IPS DF 19.7 (cell line): ENCODE results near the gene SLAMF9.

Experiments used
- DNase-seq: peaks from one replicate; pipeline ENCODE4 v3.0.0-alpha.2; 2013; ENCODE audit warnings: low read depth, low spot score

SLAMF9 gene

DNA sequence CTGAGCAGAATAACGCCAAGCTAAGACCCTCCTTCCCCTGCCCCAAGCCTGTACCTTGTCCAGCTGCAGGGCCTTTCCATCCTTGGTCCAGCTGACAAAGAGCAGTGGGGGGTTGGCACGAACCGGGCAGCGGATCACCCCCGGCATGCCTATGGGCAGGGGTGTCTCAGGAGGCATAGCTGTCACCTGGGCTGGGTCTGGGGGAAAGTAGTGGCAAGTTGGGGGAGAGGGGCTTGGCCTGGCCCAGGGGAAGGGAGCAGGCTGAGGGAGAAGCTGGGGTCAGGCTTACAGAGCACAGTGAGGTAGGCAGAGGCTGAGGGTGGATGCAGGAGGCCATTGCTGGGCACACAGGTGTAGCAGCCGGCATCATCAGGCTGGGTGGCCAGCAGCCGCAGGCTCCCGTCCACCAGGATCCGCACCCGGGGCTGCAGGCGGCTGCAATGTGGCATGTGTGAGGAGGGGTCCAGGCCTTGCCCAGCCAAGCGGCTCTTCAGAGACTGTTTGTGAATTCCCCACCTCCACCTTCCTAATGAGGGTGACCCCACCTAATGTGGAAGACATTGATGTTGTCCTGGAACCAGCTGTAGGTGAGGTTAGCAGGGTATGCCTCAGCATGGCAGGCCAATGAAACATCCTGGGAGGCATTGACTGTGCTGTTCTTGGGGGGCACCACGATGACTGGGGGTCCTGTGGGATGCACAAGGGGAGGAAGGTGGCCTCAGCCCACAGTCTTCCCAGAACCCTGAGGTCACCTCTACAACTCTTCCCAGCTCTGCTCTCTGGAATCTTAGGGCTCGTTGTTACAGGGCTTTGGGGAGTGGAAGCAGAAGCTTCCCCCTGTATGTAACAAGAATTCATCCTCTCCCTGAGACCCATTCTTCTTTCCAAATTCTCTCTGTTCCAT, 19.6 kb downstream of the SLAMF9 start:
- no peak for DNase-seq

DNA sequence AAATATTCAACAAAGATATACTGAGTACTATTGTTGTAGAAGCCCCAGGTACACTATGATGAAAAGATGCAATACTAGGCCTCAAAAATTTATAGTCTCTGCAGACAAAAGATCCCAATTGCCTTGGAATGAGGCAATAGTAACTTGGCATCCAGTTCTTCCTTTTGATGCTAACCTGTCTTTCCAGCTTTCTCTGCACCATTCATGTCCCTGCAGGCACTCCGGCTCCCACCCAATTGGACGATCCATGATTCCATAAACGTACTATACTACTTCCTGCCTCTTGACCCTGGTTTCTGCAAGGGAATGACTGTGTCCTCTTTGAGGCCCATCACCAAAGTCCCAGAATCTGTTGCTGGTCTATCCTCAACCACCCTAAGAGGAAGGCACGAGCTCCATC, 20.7 kb downstream of the SLAMF9 start:
- DNase-seq = no peak

DNA sequence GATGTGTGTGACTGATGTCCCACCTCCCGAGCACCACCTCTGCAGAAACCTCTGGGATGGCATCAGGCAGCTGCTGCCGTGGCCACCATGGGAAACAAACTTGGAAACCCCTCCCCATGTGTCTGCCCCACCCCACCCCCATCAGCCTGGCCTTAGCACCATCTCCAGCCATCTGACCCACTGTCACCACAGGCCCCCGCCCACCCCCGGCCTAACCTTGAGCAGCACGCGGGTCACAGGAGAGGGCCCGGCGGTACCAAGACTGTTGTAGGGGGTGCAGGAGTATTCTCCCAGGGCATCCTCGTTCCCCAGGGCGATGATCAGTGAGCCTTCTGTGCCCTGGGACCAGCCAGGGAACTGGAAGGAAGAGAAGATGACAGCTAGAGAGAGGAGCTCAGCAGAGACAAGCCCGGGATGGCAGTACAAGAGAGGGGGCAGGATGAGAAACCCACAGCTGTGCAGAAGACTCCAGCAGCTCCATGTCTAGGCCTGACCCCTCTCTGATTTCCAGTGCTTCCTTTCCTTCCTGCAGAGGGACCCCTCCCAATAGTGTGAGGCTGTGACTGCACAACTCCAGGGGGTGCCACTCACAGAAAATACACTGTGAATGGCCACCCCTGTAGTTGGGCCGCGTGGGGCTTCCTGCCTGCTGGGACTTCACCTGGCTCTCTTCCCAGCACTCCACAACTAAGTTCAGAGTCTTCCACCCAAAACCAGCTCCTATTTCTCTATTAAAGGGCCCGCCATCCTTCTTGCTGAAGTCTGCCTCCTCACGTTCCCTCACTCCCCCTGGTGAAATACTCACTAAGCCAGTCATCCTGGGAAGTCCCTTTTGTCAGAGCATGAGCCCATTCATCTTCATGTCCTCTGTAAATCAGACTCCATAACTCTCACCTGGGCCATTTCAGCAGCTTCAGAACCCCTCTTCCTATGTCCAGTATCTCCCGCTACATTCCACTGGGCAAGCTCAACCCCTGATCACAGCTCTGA, 21.4 kb downstream of the SLAMF9 start:
- no peak for DNase-seq

DNA sequence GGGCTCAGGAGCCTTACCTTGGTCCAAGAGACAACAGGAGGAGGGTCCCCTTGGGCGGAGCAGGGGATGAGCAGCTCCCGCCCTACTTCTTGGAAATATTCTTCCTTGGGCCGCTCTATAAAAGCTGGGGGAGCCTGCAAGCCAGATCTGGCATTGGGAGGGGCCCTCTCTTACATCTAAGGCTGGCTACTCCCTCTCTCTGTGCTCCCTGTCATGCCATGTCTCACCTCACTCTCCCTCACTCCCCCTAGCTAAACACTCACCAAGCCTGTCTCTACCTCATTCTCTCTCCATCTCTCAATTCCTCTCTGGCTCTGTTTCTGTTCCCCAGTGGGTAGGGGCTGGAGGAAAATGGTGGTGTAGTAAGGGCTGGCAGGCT, 22.3 kb downstream of the SLAMF9 start:
- DNase-seq = no peak

DNA sequence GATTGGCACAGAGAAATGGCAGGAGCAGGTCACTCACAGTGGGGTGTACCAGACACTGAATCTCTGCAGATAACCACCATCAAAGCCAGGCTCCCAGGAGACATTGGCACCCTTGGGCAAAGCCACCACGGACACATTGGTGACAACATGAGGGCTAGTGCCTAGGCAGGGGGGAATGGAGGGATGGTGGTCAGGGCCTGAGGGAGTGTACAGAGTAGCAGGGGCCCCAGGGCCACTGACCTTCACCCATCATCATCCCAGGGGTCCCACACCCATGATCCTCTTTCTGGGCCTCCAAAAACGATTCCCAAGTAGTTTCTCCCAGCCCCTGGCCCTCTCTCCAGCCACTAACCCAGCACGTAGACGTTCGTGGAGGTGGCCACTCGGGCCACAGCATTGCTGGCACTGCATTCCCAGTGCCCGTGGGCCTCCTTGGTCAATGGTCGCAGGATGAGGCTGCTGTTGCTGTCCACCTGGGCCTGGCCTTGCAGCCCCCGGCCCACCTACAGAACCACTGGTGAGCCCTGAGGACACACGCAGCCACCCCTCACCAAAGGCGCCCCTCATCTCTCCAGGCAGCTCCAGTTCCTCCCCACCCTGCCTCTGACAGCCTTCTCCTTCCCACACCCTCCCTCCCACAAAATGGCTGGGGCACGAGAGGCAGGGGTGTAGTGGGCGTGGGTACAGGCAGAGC, 22.8 kb downstream of the SLAMF9 start:
- DNase-seq = no peak

DNA sequence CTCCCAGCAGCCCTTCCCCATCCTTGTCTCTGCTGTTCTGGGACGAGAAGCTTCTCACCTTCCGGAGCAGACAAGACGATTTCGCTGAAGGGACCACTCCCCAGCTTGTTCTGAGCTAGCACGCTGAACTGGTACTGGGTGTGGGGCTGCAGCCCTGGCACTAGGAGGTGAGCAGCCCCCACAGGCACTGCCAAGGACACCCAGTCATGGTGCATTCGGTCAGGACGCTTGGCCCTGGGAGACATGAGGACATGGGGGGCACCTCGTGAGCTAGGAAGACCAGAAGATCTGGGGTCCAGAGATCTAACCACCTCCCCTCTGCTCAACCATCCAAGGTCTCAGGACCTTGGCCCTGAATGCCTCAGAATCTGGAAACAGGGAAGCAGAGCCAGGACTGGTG, 23.4 kb downstream of the SLAMF9 start:
- DNase-seq = no peak

DNA sequence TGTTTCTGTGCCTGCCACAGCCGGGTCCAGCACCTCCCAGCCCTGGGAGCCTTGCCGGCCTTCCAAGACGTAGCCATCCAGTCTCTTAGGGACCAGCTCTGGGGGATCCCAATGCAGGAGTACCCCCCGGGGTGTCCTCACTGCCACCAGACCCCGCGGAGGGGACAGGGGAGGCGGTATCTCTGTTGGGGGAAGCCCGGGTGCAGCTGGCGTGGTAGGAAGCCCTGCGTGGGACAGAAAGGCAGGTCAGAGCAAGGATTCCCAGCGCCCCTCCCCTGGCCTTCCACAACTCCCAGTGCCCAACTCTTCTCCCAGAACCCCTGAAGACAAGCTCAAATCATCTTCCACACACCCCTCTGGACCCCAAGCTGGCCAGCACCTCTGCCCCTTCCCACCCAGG, 23.8 kb downstream of the SLAMF9 start:
- DNase-seq = no peak

DNA sequence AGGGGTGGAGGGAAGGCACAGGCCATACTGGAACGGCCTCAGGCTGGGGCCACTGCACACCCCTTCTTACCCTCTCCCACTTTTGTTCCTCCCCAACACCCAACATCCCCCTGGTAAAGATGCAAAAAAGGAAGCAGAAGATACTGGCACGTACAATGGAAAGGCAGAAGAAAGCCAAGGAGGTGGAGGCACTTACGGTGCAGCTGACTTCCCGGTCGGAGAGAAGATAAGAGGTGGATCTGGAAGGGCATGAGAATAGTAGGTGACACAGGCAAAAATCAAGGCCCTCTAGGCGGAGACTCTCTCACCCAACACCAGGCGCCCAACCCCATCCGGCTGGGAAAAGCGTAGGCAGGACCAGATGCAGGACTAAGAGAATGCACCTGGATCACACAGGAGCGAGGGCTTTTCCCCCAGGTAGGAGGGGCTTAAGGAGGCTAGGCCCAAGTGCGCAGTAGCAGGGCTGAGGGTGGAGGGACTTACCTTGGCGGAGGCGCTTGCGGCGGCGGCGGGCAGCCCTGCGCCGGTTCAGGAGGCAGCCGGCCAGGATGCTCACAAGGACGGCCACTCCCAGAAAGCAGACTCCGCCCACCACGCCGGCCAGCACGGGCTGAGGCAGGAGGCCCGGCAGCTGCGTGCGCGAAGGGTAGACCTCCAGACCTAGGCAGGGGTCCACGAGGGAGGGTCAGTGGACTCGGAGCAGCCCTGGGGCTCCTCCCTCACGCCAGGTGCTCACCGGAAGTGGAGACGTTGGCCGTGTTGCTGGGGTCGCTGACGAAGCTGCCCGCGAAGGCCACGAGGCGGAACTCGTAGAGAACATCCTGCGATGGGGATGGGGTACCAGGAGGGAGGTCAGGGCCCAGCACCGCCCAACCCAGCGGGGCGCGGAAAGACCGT, 24.6 kb downstream of the SLAMF9 start:
- no peak for DNase-seq

DNA sequence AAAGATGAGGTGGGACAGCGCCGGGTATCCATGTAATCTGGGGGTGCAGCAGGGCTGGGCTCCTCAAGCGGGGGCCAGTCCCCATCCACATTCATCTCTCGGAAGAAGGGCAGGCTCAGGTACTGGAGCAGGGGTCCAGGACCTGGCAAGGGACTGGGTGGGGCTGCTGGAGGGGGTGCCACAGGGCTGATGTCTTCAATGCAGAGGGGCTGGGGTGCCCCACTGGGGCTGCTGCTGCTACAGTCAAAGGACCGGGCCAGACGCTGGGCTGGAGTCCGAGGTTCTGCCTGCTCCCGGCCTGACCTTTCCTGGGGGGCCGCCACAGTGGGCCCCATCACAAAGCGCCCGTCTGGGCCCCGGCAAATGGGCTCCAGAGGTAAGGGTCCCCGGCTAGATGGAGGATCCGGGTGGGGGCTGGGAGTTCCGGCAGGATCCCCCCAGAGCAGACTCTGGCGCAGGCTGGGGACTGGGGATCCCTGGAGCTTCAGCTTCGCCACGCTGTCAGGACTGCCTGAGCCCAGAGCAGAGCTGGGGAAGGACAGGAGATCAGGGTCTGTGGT, 25.5 kb downstream of the SLAMF9 start:
- no peak for DNase-seq

DNA sequence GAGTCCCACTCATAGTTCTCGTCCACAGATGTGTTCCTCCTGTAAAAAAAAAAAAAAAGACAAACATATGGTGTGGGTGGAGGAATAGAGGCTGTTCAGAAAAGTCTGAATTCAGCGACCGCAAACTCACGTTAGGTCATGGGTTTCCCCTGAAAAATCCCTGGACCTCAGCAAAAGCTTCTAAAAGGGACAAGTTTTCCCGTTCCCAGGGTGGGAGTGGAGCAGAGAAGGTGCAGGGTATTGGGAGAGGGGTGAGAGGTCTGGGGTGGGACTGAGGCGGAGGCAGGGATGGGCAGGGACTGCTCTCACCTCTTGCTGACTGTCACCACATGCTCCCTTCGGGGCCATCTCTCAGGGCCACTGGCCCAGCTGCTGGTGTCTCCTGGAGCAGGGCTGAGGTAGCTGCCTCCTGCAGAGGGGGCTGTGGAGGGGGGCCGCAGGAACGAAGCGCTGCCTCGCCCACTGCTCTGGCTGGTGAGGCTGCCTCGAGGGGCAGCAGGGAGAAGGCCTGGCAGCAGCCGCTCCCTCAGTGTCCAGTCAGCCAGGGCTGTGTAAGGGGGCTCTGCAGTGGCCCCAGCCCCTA, 26.1 kb downstream of the SLAMF9 start:
- DNase-seq = no peak

DNA sequence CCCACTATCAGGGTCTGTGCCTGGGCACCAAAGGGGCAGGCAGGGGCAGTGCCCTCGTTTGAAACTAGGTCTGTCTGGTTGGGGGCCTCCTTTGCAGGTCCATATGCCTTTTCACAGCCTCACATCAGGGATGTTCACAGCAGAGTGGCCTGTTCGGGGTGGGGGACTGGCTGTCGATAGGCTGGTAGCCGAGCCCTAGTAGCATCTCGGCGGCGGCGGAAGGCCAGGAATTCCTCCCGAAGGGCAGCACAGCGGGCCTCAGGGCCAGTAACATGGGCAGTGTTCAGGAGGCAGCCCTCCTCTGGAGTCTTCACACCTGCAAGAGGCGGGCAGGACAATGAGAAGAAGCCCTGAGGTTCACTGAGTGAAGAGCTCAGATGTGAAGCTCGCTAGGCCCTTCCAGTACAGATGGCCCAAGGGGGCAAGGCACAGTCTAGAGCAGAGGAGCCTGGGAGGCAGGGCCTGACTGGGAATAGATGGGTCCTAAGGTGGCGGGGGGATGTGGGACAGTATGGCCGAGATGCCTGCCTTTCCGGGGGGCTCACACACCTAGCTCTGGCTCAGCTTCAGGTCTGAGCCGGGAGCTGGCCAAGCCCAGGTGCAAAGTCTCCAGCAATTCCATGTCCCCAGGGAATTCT, 26.7 kb downstream of the SLAMF9 start:
- no peak for DNase-seq

DNA sequence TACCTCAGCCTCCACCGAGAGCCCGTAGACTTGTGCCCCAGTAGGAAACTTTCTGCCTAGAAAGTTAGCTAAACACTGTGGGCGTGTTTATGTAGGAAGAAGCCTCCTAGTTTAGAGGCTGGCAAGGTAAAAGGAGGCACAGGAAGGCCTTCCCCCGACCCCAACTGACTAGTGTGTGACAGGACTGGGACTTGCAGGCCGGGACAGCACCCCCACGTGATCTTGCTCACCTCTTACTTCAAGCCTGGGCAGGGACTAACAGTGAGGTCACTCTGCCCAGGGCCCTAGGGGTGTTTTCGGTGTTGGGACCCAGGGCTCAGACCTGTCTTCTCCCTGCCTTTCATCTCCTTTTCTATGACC, 28.3 kb downstream of the SLAMF9 start:
- DNase-seq = no peak

DNA sequence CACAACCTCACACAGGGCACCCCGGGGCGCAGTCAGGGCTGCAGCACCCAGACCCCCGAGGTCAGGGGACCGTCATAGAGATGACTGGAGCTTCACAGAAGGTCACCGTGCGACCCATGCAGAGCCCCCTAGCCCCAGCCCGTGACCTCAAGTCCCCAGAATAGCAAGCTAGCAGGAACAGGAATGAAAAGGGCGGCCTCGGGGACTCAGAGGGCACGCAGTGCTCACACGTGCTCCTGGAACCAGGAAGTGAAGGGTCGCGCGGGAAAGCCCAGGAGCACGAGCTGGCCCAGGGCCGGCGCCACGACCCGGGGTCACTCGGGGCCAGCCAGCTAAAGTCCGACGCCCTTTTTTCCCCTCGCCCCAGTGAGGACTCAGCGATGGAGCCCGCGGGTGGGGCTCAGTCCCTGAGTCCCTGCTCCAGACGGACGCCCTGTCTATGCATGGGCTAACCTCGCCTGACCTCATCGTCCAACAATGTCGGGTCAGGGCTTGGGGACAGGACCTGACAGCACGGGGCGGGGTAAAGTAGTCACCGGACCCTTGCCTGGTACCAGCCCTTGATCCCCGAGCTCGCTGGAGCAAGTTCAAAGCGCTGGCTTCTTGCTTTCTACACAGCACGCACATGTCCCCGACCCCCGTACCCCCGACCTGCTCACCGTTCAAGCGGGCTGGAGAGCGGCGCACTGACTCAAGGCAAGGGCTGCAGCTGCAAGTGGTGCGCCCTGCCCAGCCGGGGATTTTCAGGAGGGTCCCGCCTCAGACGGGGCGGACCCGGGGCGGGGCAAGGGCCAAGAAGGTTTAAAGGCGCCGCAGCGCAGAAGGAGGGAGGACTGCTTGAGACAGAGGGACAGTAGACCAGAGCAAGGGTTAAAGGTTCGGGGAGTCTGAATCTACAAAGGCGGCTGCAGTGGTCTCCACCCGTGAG, 29.0 kb downstream of the SLAMF9 start, which contains the start of gene TAGLN2:
TSS of gene TAGLN2 (minus strand) at position 717 of the 928 bp plus-strand sequence. CDS start 4,998 bp downstream, outside the sequence.
- no peak for DNase-seq

DNA sequence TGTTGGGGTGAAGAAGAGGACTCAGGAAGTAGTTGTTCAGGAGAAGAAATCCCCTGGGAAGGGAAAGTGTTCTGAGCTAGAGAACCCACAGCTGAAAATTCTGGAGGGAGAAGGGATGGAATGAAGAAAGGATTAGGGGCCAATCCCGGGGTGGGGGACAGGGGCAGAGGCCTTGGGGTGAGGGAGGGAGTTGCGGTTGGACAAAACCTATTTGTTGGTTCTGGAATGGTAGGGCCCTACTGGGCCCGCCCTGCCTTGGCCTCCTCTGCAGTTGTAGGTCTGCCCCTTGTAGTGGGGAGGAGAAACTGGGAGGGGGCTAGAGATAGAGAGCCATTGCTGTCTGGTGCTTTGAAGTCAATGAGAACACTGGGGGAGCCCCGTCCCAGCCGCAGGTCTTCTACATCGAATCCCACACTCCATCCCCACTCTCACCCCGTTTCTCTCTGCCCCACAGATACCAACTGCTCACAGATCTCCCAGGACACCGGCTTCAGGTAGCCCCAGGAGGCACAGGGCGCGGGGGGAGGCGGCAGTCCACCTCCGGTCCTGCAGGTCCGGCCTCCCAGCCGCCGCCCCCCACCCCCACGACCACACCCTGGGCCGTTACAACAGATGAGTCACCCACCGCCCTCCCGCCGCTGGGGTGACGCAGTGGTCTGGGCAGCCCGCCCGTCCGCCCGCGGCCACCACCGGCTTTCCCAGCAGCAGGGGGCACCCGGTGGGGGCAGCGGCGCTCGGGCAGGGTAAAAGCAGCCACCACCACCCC, 29.8 kb downstream of the SLAMF9 start:
- DNase-seq = no peak

DNA sequence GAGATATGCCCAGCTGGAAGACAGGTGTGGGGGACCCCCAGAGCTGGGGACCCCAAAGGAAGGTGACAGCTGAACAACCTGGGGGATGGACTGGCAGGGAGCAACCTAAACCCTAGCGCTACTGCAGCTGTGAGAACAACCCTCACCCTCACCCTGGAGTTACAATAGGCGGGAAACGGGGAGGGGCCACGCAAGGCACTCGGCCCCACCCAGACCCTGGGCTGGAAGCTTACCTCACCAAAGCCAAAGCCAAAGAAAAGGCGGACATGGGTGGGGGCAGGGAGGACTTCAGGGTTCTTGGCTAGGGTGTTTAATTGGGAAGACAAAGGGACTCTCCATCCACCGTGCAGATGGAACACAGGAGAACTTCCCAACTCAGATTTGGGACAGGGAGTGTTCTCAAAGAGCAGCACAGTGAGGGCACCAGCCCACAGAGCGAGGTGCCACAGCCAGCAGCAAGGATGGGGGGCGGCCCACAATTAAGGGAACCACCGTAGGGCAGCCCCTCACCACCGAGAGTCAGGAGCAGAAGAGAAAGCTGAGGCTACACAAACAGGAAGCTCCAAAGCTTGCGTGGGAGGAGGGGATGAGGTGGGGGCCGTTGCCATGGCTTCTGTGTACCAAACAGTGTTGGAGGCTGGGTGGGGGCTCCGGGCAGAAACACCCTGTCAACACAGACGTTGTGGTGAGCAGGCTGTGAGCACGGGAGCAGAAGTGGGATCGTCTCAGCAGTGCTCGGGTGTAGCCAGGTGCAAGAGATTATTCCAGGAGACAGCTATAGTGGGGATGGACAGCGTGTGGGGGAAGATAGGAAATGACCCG, 30.6 kb downstream of the SLAMF9 start:
- no peak for DNase-seq

DNA sequence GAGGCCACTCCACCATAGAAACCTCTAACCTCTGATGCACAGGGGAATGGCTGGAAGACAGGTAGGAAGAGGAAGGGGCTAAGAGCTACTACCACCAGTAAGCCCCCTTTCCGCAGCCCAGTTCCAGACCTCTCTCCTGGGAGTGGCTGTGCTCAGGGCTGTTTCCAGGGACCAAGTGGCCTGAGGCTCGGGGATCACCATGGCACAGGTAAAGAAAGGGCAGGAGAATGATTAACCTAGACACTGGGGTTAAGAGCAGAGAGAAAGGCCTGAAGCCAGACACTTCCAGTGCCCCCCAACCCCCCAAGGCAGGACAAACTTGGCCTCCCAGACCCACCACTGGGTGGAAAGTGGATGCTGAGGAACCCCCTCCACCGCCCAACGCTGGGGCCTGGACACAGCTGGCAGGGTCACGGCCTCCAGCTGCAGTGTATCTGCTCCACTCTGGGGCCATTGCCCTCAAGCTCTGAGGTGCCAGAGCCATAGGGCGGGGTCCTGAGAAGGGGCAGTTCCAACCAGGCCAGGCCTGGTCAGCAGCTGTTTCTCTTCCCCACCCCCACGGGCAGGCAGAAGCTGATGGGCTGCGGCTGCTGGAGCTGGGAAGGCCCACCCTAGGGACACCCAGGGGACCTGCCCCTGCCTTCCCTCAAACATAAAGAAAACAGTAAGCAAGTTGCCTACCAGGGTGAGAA, 31.4 kb downstream of the SLAMF9 start:
- no peak for DNase-seq
